ENCODE results near the gene ZNF574.

DNA sequence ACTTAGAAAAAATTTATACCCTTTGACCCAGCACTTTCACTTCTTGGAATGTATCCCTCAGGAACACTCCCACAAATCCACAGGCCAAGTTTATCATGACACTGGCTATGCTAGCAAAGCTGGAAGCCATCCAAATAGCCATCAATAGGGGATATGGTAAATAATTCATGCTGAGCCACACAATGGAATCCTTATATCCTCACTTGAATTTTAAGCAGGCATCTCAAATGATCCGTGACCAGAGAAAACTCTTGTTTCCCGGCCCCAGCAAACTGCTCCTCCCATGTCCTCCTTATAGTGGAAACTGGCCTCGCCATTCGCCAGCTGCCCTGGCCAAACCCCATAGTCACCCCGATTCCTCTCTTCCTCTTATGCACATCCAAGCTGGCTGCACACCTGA, 43.5 kb upstream of the ZNF574 start:
- TF ChIP-seq CTCF (IDR thresholded peaks at IDR 0.05; ENCODE audit: insufficient read depth, low read length) (no peak), POLR2AphosphoS5 (IDR thresholded peaks at IDR 0.05; ENCODE audit: low read depth) (no peak), SPI1 (IDR thresholded peaks at IDR 0.05; ENCODE audit: borderline replicate concordance, low read depth) (no peak), REST (IDR thresholded peaks at IDR 0.05; ENCODE audit: insufficient replicate concordance, low read depth) (no peak)

Measured in HL-60 (cell line).